Activated CD8-positive, alpha-beta memory T cell treated with anti-CD3 and anti-CD28 coated beads, Interleukin-2, amount 50 U/mL, for 48 hours (primary cell): Measurements from ENCODE around the gene ZNF546.

Experiments used
- DNase-seq: peaks from one replicate; pipeline ENCODE4 v3.0.0-alpha.2; 2020

ZNF546 gene

GRCh38 chr19:40056505-40056904, 59.6 kb downstream of the ZNF546 start:
- DNase-seq: no peak

- no peak for DNase-seq
Measured at GRCh38 chr19:40057166-40057565, 60.3 kb downstream of the ZNF546 start.

GRCh38 chr19:40059624-40060023, 62.8 kb downstream of the ZNF546 start:
- DNase-seq: no peak

GRCh38 chr19:40070058-40070457, 73.2 kb downstream of the ZNF546 start:
- DNase-seq: no peak
